Measurements from ENCODE around the gene PLD5.

DNA sequence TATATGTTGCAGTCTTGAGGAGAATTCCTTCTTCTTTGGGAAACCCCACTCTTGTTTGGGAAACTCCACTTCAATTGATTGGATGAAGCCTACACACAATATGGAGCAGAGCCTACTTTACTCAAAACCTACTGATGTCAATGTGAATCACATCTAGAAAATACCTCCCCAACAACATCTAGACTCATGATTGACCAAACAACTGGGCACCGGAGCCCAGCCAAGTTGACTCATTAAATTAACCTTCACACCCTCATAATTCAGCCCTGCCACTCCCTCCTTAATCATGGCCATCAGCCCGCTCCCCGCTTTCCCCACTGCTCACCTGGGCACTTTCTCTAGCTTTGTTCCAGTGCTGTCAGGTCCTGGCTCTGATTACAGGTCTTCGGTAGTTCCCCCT, 317.5 kb downstream of the PLD5 start:
- TF ChIP-seq EP300 (IDR thresholded peaks at IDR 0.05; ENCODE audit: borderline replicate concordance): no peak
- TF ChIP-seq, protein P1, sequence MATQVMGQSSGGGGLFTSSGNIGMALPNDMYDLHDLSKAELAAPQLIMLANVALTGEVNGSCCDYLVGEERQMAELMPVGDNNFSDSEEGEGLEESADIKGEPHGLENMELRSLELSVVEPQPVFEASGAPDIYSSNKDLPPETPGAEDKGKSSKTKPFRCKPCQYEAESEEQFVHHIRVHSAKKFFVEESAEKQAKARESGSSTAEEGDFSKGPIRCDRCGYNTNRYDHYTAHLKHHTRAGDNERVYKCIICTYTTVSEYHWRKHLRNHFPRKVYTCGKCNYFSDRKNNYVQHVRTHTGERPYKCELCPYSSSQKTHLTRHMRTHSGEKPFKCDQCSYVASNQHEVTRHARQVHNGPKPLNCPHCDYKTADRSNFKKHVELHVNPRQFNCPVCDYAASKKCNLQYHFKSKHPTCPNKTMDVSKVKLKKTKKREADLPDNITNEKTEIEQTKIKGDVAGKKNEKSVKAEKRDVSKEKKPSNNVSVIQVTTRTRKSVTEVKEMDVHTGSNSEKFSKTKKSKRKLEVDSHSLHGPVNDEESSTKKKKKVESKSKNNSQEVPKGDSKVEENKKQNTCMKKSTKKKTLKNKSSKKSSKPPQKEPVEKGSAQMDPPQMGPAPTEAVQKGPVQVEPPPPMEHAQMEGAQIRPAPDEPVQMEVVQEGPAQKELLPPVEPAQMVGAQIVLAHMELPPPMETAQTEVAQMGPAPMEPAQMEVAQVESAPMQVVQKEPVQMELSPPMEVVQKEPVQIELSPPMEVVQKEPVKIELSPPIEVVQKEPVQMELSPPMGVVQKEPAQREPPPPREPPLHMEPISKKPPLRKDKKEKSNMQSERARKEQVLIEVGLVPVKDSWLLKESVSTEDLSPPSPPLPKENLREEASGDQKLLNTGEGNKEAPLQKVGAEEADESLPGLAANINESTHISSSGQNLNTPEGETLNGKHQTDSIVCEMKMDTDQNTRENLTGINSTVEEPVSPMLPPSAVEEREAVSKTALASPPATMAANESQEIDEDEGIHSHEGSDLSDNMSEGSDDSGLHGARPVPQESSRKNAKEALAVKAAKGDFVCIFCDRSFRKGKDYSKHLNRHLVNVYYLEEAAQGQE (IDR thresholded peaks at IDR 0.05; ENCODE audit: low read depth): no peak
- no peak for TF ChIP-seq ZBTB7A (IDR thresholded peaks at IDR 0.05; ENCODE audit: low read depth)
- TF ChIP-seq CEBPB (IDR thresholded peaks at IDR 0.05): no peak
- no peak for TF ChIP-seq YY1 (IDR thresholded peaks at IDR 0.05; ENCODE audit: low read depth)
- no peak for TF ChIP-seq RAD21 (IDR thresholded peaks at IDR 0.05; ENCODE audit: low read depth)
